ENCODE data around the gene SUPV3L1.

DNA sequence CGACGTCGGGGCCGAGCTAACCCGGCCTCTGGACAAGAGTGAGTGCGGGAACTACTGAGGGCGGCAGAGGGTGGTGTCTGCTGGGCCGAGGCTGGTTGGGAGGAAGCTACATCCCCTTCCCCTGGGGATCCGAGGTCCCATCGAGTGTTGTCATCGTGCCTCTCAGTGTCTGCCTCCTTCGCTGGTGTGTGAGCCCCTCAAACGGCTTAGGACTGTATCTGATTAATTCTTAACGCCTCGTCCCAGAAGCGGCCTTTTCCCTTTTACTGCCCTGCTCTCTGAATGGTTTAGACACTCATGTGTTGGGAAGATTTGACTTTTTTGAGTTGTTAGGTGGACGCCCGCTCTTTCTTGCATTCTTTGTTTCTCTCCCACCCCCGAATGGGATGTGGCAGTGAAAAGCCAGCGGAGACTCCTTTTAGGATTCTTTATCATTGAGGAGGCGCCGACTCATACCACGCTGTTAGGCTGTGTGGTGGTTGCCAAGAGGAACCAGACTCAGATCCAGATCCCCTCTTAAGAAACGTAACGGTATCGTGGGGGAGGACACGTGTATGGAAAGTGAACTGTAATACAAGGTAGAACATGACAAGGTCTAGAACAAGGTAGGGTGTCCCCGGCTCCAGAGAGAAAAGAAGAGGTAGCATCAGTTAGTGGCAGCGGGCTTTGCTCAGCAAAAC is 631 bp downstream of the SUPV3L1 start:
- TF ChIP-seq RAD21 (IDR thresholded peaks at IDR 0.05) (no peak), CTCF (IDR thresholded peaks at IDR 0.05; ENCODE audit: low read depth, low read length, missing input control) (no peak), YY1 (IDR thresholded peaks at IDR 0.05) (no peak), JUND (IDR thresholded peaks at IDR 0.05) (no peak), REST (IDR thresholded peaks at IDR 0.05) (no peak), RXRA (IDR thresholded peaks at IDR 0.05) (no peak)
- TF ChIP-seq, protein P1, sequence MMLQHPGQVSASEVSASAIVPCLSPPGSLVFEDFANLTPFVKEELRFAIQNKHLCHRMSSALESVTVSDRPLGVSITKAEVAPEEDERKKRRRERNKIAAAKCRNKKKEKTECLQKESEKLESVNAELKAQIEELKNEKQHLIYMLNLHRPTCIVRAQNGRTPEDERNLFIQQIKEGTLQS (IDR thresholded peaks at IDR 0.05), result no peak
- TF ChIP-seq, protein P2, sequence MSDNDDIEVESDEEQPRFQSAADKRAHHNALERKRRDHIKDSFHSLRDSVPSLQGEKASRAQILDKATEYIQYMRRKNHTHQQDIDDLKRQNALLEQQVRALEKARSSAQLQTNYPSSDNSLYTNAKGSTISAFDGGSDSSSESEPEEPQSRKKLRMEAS (IDR thresholded peaks at IDR 0.05), result no peak
